IMR-90 (cell line): ENCODE results near the gene HNRNPD. TPM values are rescaled to one million over a fixed set of nuclear protein-coding genes. Genes with fewer than 3 reads are reported as not detected.

ENCODE experiments used
- ATAC-seq: fragments of 200-7000 bp; cut with Tn5 transposase; 2 replicates; pipeline ENCODE4 v1.9.1; 2020; ENCODE audit warnings: low read depth, mild to moderate bottlenecking, moderate library complexity
- BruUV-seq: library from RNA; stranded (reverse); fragments of 400-500 nt; replicated peaks from 2 replicates; lab custom pipeline; 2021; lab: Mats Ljungman, UMichigan
- CTCF ChIA-PET: fragments of 300-600 bp; formaldehyde crosslinking; extraction: SDS; loops from one replicate; lab custom pipeline; 2021; ENCODE audit warnings: antibody characterized with exemption; lab: Yijun Ruan, JAX
- POLR2A ChIA-PET: fragments of 300-600 bp; sonication (Branson Sonifier 250); formaldehyde crosslinking; loops from one replicate; lab custom pipeline; 2022; ENCODE audit warnings: antibody characterized with exemption; ENCODE audit not compliant: unreplicated experiment; lab: Charles Lee
- DNase-seq: peaks from one replicate; pipeline ENCODE4 v3.0.0; 2013
- H2AFZ ChIP-seq: replicated peaks from 2 replicates; pipeline ENCODE3; 2013; ENCODE audit warnings: low read length, mild to moderate bottlenecking; ENCODE audit not compliant: poor library complexity
- H2AK5ac ChIP-seq: 2 replicates; pipeline ENCODE4 v1.6.1; 2013; ENCODE audit warnings: low read depth, low read length, inconsistent platforms
- H2AK9ac ChIP-seq: replicated peaks from 2 replicates; pipeline ENCODE3; 2013; ENCODE audit warnings: mild to moderate bottlenecking, low read depth, low read length, moderate library complexity; ENCODE audit not compliant: poor library complexity
- H2BK120ac ChIP-seq: 2 replicates; pipeline ENCODE4 v1.6.1; 2013; ENCODE audit warnings: low read depth, low read length, inconsistent platforms
- H2BK15ac ChIP-seq: 3 replicates; pipeline ENCODE4 v1.6.1; 2013; ENCODE audit warnings: low read depth, low read length, inconsistent platforms
- H2BK20ac ChIP-seq: 2 replicates; pipeline ENCODE4 v1.6.1; 2013; ENCODE audit warnings: low read depth, mild to moderate bottlenecking, inconsistent platforms, low read length, moderate library complexity
- H2BK5ac ChIP-seq: 2 replicates; pipeline ENCODE4 v1.6.1; 2013; ENCODE audit warnings: mild to moderate bottlenecking, low read depth, low read length, inconsistent platforms; ENCODE audit not compliant: poor library complexity, severe bottlenecking
- H3K14ac ChIP-seq: replicated peaks from 2 replicates; pipeline ENCODE4 v1.6.1; 2013; ENCODE audit warnings: low read depth, low read length, inconsistent platforms
- H3K18ac ChIP-seq: 2 replicates; pipeline ENCODE4 v1.6.1; 2013; ENCODE audit warnings: low read depth, low read length, control low read depth
- H3K23ac ChIP-seq: 2 replicates; pipeline ENCODE4 v1.6.1; 2013; ENCODE audit warnings: low read depth, low read length, inconsistent platforms
- H3K27ac ChIP-seq: 2 replicates; pipeline ENCODE4 v1.5.1; 2013; ENCODE audit warnings: mild to moderate bottlenecking, control low read depth, low read length; ENCODE audit not compliant: insufficient read depth
- H3K27me3 ChIP-seq: 2 replicates; pipeline ENCODE4 v1.6.1; 2013; ENCODE audit warnings: low read length; ENCODE audit not compliant: control insufficient read depth, insufficient read depth
- H3K36me3 ChIP-seq: 2 replicates; pipeline ENCODE4 v1.6.1; 2013; ENCODE audit warnings: low read length, mixed read lengths; ENCODE audit not compliant: control insufficient read depth, insufficient read depth
- H3K4ac ChIP-seq: 2 replicates; pipeline ENCODE4 v1.6.1; 2013; ENCODE audit warnings: low read depth, low read length, inconsistent platforms
- H3K4me1 ChIP-seq: 2 replicates; pipeline ENCODE4 v1.6.1; 2013; ENCODE audit warnings: low read length, mixed read lengths; ENCODE audit not compliant: control insufficient read depth, insufficient read depth
- H3K4me2 ChIP-seq: 2 replicates; pipeline ENCODE4 v1.6.1; 2013; ENCODE audit warnings: low read depth, mild to moderate bottlenecking, control low read depth, low read length, moderate library complexity
- H3K4me3 ChIP-seq: 2 replicates; pipeline ENCODE4 v1.5.1; 2013; ENCODE audit warnings: low read depth, mild to moderate bottlenecking, control low read depth, low read length, moderate library complexity; ENCODE audit not compliant: insufficient read depth
- H3K56ac ChIP-seq: 2 replicates; pipeline ENCODE4 v1.6.1; 2013; ENCODE audit warnings: low read length, inconsistent platforms; ENCODE audit not compliant: insufficient read depth; ENCODE audit errors: extremely low read depth
- H3K79me1 ChIP-seq, 2 experiments: 2 replicates each; pipeline ENCODE4 v1.6.1; 2013; ENCODE audit warnings: low read length in 2 of 2, inconsistent platforms in 1 of 2, low read depth in 1 of 2
- H3K9ac ChIP-seq: 2 replicates; pipeline ENCODE4 v1.6.1; 2013; ENCODE audit warnings: low read depth, low read length, control low read depth
- H3K9me1 ChIP-seq: 2 replicates; pipeline ENCODE4 v1.6.1; 2013; ENCODE audit warnings: low read length, inconsistent platforms; ENCODE audit not compliant: insufficient read depth
- H3K9me3 ChIP-seq: 2 replicates; pipeline ENCODE4 v1.6.1; 2013; ENCODE audit warnings: low read length; ENCODE audit not compliant: control insufficient read depth, insufficient read depth
- H4K20me1 ChIP-seq: 2 replicates; pipeline ENCODE4 v1.6.1; 2013; ENCODE audit warnings: low read length, inconsistent platforms; ENCODE audit not compliant: insufficient read depth
- H4K5ac ChIP-seq: 2 replicates; pipeline ENCODE4 v1.6.1; 2013; ENCODE audit warnings: mild to moderate bottlenecking, low read depth, low read length, control low read depth
- H4K8ac ChIP-seq, 2 experiments: 2 replicates each; pipeline ENCODE4 v1.6.1; 2013; ENCODE audit warnings: low read depth in 2 of 2, low read length in 2 of 2, control low read depth in 1 of 2, inconsistent platforms in 1 of 2
- H4K91ac ChIP-seq: 2 replicates; pipeline ENCODE4 v1.6.1; 2013; ENCODE audit warnings: low read depth, low read length, inconsistent platforms; ENCODE audit not compliant: insufficient read depth
- FOS ChIP-seq: fragments of 150-350 bp; IDR thresholded peaks from 2 replicates; pipeline ENCODE4 v1.6.1; 2016; ENCODE audit warnings: low read depth, low read length
- WGBS, 2 experiments: methylation state at CpG; one replicate each; pipeline versions ENCODE4 v1.1.5 to v1.1.7; 2013; ENCODE audit warnings: missing lambda C conversion rate in 2 of 2; ENCODE audit not compliant: insufficient read length in 1 of 2; ENCODE audit errors: extremely low coverage in 2 of 2; 5-methylcytosine and 5-hydroxymethylcytosine counted together
- dilution Hi-C: fragments of 300-500 bp; cut with HindIII; formaldehyde crosslinking; loops from one replicate; pipeline ENCODE4 v1.14.3; 2018; ENCODE audit warnings: low sequenced_read_pairs; ENCODE audit not compliant: unreplicated experiment
- in situ Hi-C: fragments of 300-500 bp; cut with MboI; formaldehyde crosslinking; loops from 3 replicates; pipeline ENCODE4 v1.14.3; 2019; ENCODE audit warnings: low sequenced_read_pairs, inconsistent platforms, mixed read lengths
- intact Hi-C: fragments of 100-400 bp; cut with micrococcal nuclease; formaldehyde crosslinking; loops from 2 replicates; pipeline ENCODE4 v1.10.0; 2022
- polyA plus RNA-seq, 3 experiments: library from polyadenylated mRNA; depleted of rRNA; stranded (reverse); fragments of >200 nt; gene quantifications; 2 replicates each; pipeline ENCODE4 v1.2.3, GENCODE V29; 2012; ENCODE audit warnings: low replicate concordance in 1 of 3
- total RNA-seq: library from RNA; depleted of rRNA; stranded (reverse); fragments of >200 nt; gene quantifications from 2 replicates; pipeline ENCODE4 v1.2.3, GENCODE V29; 2012

HNRNPD gene
- total and polyA plus RNA-seq, 2 of the 4 experiments (the other 2 are of a cell fraction): 9.7 to 142 TPM

GRCh38 chr4:82419451-82419850 is 45.7 kb upstream of the HNRNPD start:
- Histone ChIP-seq H3K4me2 (no peak overlapping the region), H4K20me1 (peaks cover 27% of the 10 kb centered on the region), H3K56ac (no peak overlapping the region), H3K27me3 (no peaks in the 10 kb centered on the region), H3K27ac (no peak overlapping the region), H2BK20ac (no peak overlapping the region), H4K8ac (no peak overlapping the region), H2BK15ac (no peak overlapping the region), H3K4me1 (peaks cover 3% of the 10 kb centered on the region; the same call in 1 of the 2 replicates), H3K9ac (no peak overlapping the region), H3K36me3 (peaks cover 10% of the 10 kb centered on the region), H3K79me1 (peaks cover 0 to 14% of the 10 kb centered on the region in 2 experiments; a peak in 2 of 4 replicates), H2BK5ac (no peak overlapping the region), H4K5ac (no peak overlapping the region), H2AK9ac (no peak overlapping the region), H2AK5ac (no peak overlapping the region), H3K4ac (no peak overlapping the region), H3K4me3 (no peak overlapping the region), H3K9me1 (peaks cover 7% of the 10 kb centered on the region), H3K18ac (no peak overlapping the region), H3K14ac (no peak overlapping the region), H4K91ac (no peak overlapping the region), H3K23ac (no peak overlapping the region), H2AFZ (no peak overlapping the region), H2BK120ac (no peak overlapping the region), H3K9me3 (no peaks in the 10 kb centered on the region)
- no TSS peak for BruUV-seq
- intact Hi-C loops (no loop called here), in situ Hi-C loops (loop anchor here (5.0 kb wide), 1 partner anchor 37 kb away; no protein-coding TSS in a partner anchor), dilution Hi-C loops (no loop called here)
- WGBS, 2 experiments: no CpG with 5 or more reads among the region's 3 CpGs
- CTCF ChIA-PET: no interaction called here
- DNase-seq (no peak), ATAC-seq (no peak)
- no peak for TF ChIP-seq FOS
- POLR2A ChIA-PET: interaction anchor here (0.6 to 0.8 kb wide), 2 partner anchors 10 to 65 kb away, joined by 4 to 10 read pairs; no protein-coding TSS in a partner anchor
